Mucosa of descending colon (tissue), 3 donors: ENCODE data around the gene GAK. TPM values are rescaled to one million over a fixed set of nuclear protein-coding genes. Genes with fewer than 3 reads are reported as not detected.

ENCODE experiments used
- ATAC-seq: fragments of 200-7000 bp; cut with Tn5 transposase; one replicate; pipeline ENCODE4 v1.9.1; 2020; ENCODE audit warnings: mild to moderate bottlenecking, moderate library complexity
- DNase-seq, 3 donors: peaks; one replicate each; pipeline ENCODE4 v3.0.0-alpha.2; 2020
- H3K36me3 ChIP-seq: fragments of 200-600 bp; one replicate; pipeline ENCODE4 v1.8.0; 2021; ENCODE audit warnings: low read depth, mild to moderate bottlenecking
- H3K4me1 ChIP-seq: fragments of 200-600 bp; one replicate; pipeline ENCODE4 v1.8.0; 2021; ENCODE audit warnings: low read depth, mild to moderate bottlenecking
- H3K4me3 ChIP-seq: fragments of 200-600 bp; one replicate; pipeline ENCODE4 v1.8.0; 2021; ENCODE audit warnings: mild to moderate bottlenecking
- H3K9me3 ChIP-seq: fragments of 200-600 bp; one replicate; pipeline ENCODE4 v1.8.0; 2021; ENCODE audit warnings: mild to moderate bottlenecking
- intact Hi-C, 2 donors: fragments of 100-400 bp; cut with DNase I in 1 of 2; cut with micrococcal nuclease in 1 of 2; formaldehyde crosslinking; loops; one replicate each; pipeline versions ENCODE4 v1.11.0 to v1.11.1; 2022; cut with DNase I, micrococcal nuclease
- total RNA-seq, 3 donors: library from RNA; stranded (reverse); fragmentation: NEBNext Ultra II Directional in 2 of 3; extraction: Animal tissue kit (Norgen Biotek cat#: 25700) in 2 of 3; gene quantifications; one replicate each; pipeline versions ENCODE4 v1.2.1 to v1.2.4, GENCODE V29; 2021 to 2023
- TF ChIP-seq, protein P1 (sequence below): fragments of 200-600 bp; IDR thresholded peaks from one replicate; pipeline ENCODE4 v1.8.0; 2022; ENCODE audit warnings: antibody characterized with exemption, mild to moderate bottlenecking
- donor health status: DM: no; HTN: no; CAD: no; lungs with moderate emphysema.
- donor health status: DM: no; HTN: no; CAD: no.
- donor health status: DM: no; HTN: yes; CAD: no.

Gene GAK
- total RNA-seq, 3 donors from 2014 or later = 155 to 259 (median 244) TPM

GRCh38 chr4:905485-906338 is 26.4 kb downstream of the GAK start:
- no peaks in the 10 kb centered on the region for H3K4me1 ChIP-seq
- no peak overlapping the region for H3K4me3 ChIP-seq
- no peaks in the 10 kb centered on the region for H3K9me3 ChIP-seq
- TF ChIP-seq, protein P1, sequence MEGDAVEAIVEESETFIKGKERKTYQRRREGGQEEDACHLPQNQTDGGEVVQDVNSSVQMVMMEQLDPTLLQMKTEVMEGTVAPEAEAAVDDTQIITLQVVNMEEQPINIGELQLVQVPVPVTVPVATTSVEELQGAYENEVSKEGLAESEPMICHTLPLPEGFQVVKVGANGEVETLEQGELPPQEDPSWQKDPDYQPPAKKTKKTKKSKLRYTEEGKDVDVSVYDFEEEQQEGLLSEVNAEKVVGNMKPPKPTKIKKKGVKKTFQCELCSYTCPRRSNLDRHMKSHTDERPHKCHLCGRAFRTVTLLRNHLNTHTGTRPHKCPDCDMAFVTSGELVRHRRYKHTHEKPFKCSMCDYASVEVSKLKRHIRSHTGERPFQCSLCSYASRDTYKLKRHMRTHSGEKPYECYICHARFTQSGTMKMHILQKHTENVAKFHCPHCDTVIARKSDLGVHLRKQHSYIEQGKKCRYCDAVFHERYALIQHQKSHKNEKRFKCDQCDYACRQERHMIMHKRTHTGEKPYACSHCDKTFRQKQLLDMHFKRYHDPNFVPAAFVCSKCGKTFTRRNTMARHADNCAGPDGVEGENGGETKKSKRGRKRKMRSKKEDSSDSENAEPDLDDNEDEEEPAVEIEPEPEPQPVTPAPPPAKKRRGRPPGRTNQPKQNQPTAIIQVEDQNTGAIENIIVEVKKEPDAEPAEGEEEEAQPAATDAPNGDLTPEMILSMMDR = no peak
- H3K36me3 ChIP-seq = no peaks in the 10 kb centered on the region
- no peak for ATAC-seq
- intact Hi-C loops = no loop called here
- no peak for DNase-seq

- ATAC-seq (no peak), DNase-seq (no peak)
- H3K4me3 ChIP-seq = no peak overlapping the region
- TF ChIP-seq, protein P1 = no peak
- intact Hi-C loops = no loop called here
- H3K4me1 ChIP-seq = no peaks in the 10 kb centered on the region
- H3K9me3 ChIP-seq = no peaks in the 10 kb centered on the region
- no peaks in the 10 kb centered on the region for H3K36me3 ChIP-seq
These were observed 28.8 kb downstream of the GAK start for GRCh38 chr4:903066-904046.

DNA sequence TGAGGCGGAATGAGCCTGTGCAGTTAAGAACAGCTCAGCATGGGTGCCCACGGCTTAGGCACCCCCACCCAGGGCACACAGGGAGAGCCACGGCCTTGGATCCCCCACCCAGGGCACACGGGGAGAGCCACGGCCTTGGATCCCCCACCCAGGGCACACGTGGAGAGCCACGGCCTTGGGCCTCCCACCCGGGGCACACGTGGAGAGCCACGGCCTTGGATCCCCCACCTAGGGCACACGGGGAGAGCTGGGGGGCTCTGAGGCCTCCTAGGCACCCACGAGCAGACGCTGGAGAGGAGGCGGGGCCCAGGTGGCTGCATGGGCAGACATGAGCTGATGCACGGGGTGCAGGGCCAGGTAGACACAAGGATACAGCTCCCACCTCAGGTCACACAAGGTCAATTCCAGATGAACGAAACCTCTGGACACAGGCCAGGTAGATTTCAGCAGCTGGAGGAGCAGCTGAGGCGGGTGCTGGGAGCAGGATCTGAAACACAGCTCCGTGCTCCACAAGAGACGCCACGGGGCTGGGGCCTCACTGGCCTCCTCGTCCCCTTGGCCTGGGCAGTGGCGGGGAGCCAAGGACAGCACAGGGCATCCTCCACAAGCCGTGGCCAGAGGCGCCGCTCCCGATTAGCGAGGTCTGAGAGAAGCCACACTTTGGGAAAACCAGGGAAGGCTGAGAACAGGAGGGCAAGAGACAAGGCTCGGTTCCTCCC is 30.8 kb downstream of the GAK start:
- TF ChIP-seq, protein P1 = no peak
- Histone ChIP-seq H3K4me3 (no peak overlapping the region), H3K4me1 (no peaks in the 10 kb centered on the region), H3K36me3 (no peaks in the 10 kb centered on the region), H3K9me3 (no peaks in the 10 kb centered on the region)
- intact Hi-C loops = no loop called here
- DNase-seq (peak in 1 of 3 donors; percentile 27), ATAC-seq (no peak)

- ATAC-seq = no peak
- no peak overlapping the region for H3K4me3 ChIP-seq
- TF ChIP-seq, protein P1 = no peak
- peak in 1 of 3 donors; percentile 23 for DNase-seq
- no peaks in the 10 kb centered on the region for H3K36me3 ChIP-seq
- intact Hi-C loops = no loop called here
- no peaks in the 10 kb centered on the region for H3K9me3 ChIP-seq
- no peaks in the 10 kb centered on the region for H3K4me1 ChIP-seq
These were observed 31.4 kb downstream of the GAK start for GRCh38 chr4:900721-901120.

DNA sequence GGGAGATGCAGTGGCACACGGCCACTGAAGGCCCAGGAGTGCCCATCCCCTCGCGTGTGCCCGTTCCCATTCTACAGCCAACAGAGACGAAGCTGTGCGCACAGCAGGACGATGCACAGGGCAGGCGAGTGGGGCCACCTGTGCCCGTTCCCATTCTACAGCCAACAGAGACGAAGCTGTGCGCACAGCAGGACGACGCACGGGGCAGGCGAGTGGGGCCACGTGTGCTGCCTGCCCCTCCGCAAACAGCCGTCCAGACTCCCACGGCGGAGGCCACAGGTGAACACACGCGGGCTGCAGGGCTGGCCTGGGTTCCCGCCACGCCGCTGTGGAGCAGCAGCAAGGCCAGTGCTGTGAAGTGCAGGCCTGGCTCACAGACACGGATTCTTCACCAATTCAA is 32.0 kb downstream of the GAK start:
- peak in 1 of 3 donors; percentile 22 for DNase-seq
- no peaks in the 10 kb centered on the region for H3K36me3 ChIP-seq

More for the DNA sequence above, 32.0 kb downstream of the GAK start:
- H3K4me3 ChIP-seq = no peak overlapping the region
- no peaks in the 10 kb centered on the region for H3K9me3 ChIP-seq
- TF ChIP-seq, protein P1 = no peak
- no peaks in the 10 kb centered on the region for H3K4me1 ChIP-seq
- no peak for ATAC-seq
- intact Hi-C loops = no loop called here
